ENCODE results near the gene SLC10A6. TPM values are rescaled to one million over a fixed set of nuclear protein-coding genes. Genes with fewer than 3 reads are reported as not detected.
"Not testable (repeated sequence)": the region's sequence is repeated elsewhere in the genome, so short reads cannot be mapped to it uniquely, and the experiment has no call there.

SLC10A6 gene
- not detected for total RNA-seq

GRCh38 chr4:86848732-86849619, at the start of gene SLC10A6:
Gene SLC10A6, minus strand, starts transcription at chr4:86849384. Its CDS starts 269 bp downstream, at chr4:86849115.
- no peak for ATAC-seq
- DNase-seq, result no peak
- Mint-ChIP-seq H3K27me3 (ENCODE audit: low read depth) (peaks cover 4% of the 10 kb centered on the region), H3K4me1 (ENCODE audit: low read depth) (no peaks in the 10 kb centered on the region), H3K9me3 (no peaks in the 10 kb centered on the region), H3K4me3 (no peak within 1 kb of the TSS), H3K36me3 (ENCODE audit: insufficient read depth) (no peaks in the 10 kb centered on the region)

- Mint-ChIP-seq H3K9me3 (no peaks in the 10 kb centered on the region), H3K36me3 (ENCODE audit: insufficient read depth) (peaks cover 1% of the 10 kb centered on the region), H3K4me3 (no peak overlapping the region), H3K4me1 (ENCODE audit: low read depth) (no peaks in the 10 kb centered on the region), H3K27me3 (ENCODE audit: low read depth) (peaks cover 3% of the 10 kb centered on the region)
- ATAC-seq, result no peak
- DNase-seq, result no peak
Measured at GRCh38 chr4:86898562-86898961, 49.4 kb upstream of the SLC10A6 start.

- peaks cover 9% of the 10 kb centered on the region for H3K27me3 Mint-ChIP-seq (ENCODE audit: low read depth)
- H3K4me1 Mint-ChIP-seq (ENCODE audit: low read depth), result peaks cover 8% of the 10 kb centered on the region
- DNase-seq, result no peak
- H3K36me3 Mint-ChIP-seq (ENCODE audit: insufficient read depth), result peaks cover under 1% of the 10 kb centered on the region
- no peak overlapping the region for H3K4me3 Mint-ChIP-seq
- H3K9me3 Mint-ChIP-seq, result no peaks in the 10 kb centered on the region
- ATAC-seq, result no peak
Measured at GRCh38 chr4:86896596-86896995, 47.4 kb upstream of the SLC10A6 start.

GRCh38 chr4:86895692-86896488, 46.7 kb upstream of the SLC10A6 start:
- peaks cover 16% of the 10 kb centered on the region for H3K27me3 Mint-ChIP-seq (ENCODE audit: low read depth)
- no peaks in the 10 kb centered on the region for H3K9me3 Mint-ChIP-seq
- H3K4me1 Mint-ChIP-seq (ENCODE audit: low read depth), result peaks cover 8% of the 10 kb centered on the region
- DNase-seq (no peak), ATAC-seq (peak in 1 of 2 donors; percentile 28)
- no peak overlapping the region for H3K4me3 Mint-ChIP-seq
- H3K36me3 Mint-ChIP-seq (ENCODE audit: insufficient read depth), result no peaks in the 10 kb centered on the region

GRCh38 chr4:86894455-86894854, 45.3 kb upstream of the SLC10A6 start:
- H3K36me3 Mint-ChIP-seq (ENCODE audit: insufficient read depth), result no peaks in the 10 kb centered on the region
- peaks cover 8% of the 10 kb centered on the region for H3K4me1 Mint-ChIP-seq (ENCODE audit: low read depth)
- no peaks in the 10 kb centered on the region for H3K9me3 Mint-ChIP-seq
- ATAC-seq (no peak), DNase-seq (no peak)
- no peak overlapping the region for H3K4me3 Mint-ChIP-seq
- H3K27me3 Mint-ChIP-seq (ENCODE audit: low read depth), result peaks cover 19% of the 10 kb centered on the region

- Mint-ChIP-seq H3K9me3 (no peaks in the 10 kb centered on the region), H3K4me1 (ENCODE audit: low read depth) (peaks cover 8% of the 10 kb centered on the region), H3K27me3 (ENCODE audit: low read depth) (peaks cover 19% of the 10 kb centered on the region), H3K36me3 (ENCODE audit: insufficient read depth) (no peaks in the 10 kb centered on the region), H3K4me3 (peak overlapping the region; percentile 76)
- DNase-seq, result no peak
- no peak for ATAC-seq
Measured at GRCh38 chr4:86893136-86893535, 44.0 kb upstream of the SLC10A6 start.

GRCh38 chr4:86892636-86892960, 43.4 kb upstream of the SLC10A6 start:
- ATAC-seq (peak; percentile 23 to 28), DNase-seq (no peak)
- H3K27me3 Mint-ChIP-seq (ENCODE audit: low read depth), result peaks cover 19% of the 10 kb centered on the region
- H3K36me3 Mint-ChIP-seq (ENCODE audit: insufficient read depth), result no peaks in the 10 kb centered on the region
- no peaks in the 10 kb centered on the region for H3K9me3 Mint-ChIP-seq
- H3K4me3 Mint-ChIP-seq, result peak overlapping the region; percentile 76
- peaks cover 8% of the 10 kb centered on the region for H3K4me1 Mint-ChIP-seq (ENCODE audit: low read depth)

GRCh38 chr4:86891762-86892635, 42.8 kb upstream of the SLC10A6 start, which contains the start of gene C4orf36:
Gene C4orf36, minus strand, starts transcription at chr4:86892422. Its CDS starts 902 bp downstream, at chr4:86891520.
- Mint-ChIP-seq H3K27me3 (ENCODE audit: low read depth) (peaks cover 19% of the 10 kb centered on the region), H3K4me1 (ENCODE audit: low read depth) (peaks cover 8% of the 10 kb centered on the region), H3K9me3 (no peaks in the 10 kb centered on the region), H3K4me3 (peak within 1 kb of the TSS; percentile 80), H3K36me3 (ENCODE audit: insufficient read depth) (no peaks in the 10 kb centered on the region)
- DNase-seq (peak; percentile 12), ATAC-seq (peak; percentile 69 to 78)

GRCh38 chr4:86890790-86891189, 41.6 kb upstream of the SLC10A6 start:
- ATAC-seq (no peak), DNase-seq (no peak)
- no peaks in the 10 kb centered on the region for H3K9me3 Mint-ChIP-seq
- H3K4me1 Mint-ChIP-seq (ENCODE audit: low read depth), result peaks cover 8% of the 10 kb centered on the region
- H3K27me3 Mint-ChIP-seq (ENCODE audit: low read depth), result peaks cover 19% of the 10 kb centered on the region
- no peaks in the 10 kb centered on the region for H3K36me3 Mint-ChIP-seq (ENCODE audit: insufficient read depth)
- H3K4me3 Mint-ChIP-seq, result peak overlapping the region; percentile 33

- ATAC-seq, result no peak
- Mint-ChIP-seq H3K4me3 (no peak overlapping the region), H3K4me1 (ENCODE audit: low read depth) (no peaks in the 10 kb centered on the region), H3K36me3 (ENCODE audit: insufficient read depth) (no peaks in the 10 kb centered on the region), H3K27me3 (ENCODE audit: low read depth) (no peaks in the 10 kb centered on the region), H3K9me3 (peaks cover 16% of the 10 kb centered on the region)
- no peak for DNase-seq
Measured at GRCh38 chr4:86879641-86880040, 30.5 kb upstream of the SLC10A6 start.

GRCh38 chr4:86878640-86879039, 29.5 kb upstream of the SLC10A6 start:
- DNase-seq, result no peak
- Mint-ChIP-seq H3K27me3 (ENCODE audit: low read depth) (no peaks in the 10 kb centered on the region), H3K4me3 (no peak overlapping the region), H3K4me1 (ENCODE audit: low read depth) (no peaks in the 10 kb centered on the region), H3K9me3 (peaks cover 16% of the 10 kb centered on the region), H3K36me3 (ENCODE audit: insufficient read depth) (no peaks in the 10 kb centered on the region)
- no peak for ATAC-seq

- no peak for DNase-seq
- no peak for ATAC-seq
- H3K36me3 Mint-ChIP-seq (ENCODE audit: insufficient read depth), result no peaks in the 10 kb centered on the region
- H3K4me1 Mint-ChIP-seq (ENCODE audit: low read depth), result no peaks in the 10 kb centered on the region
- no peak overlapping the region for H3K4me3 Mint-ChIP-seq
- H3K27me3 Mint-ChIP-seq (ENCODE audit: low read depth), result no peaks in the 10 kb centered on the region
- H3K9me3 Mint-ChIP-seq, result peaks cover 16% of the 10 kb centered on the region
Measured at GRCh38 chr4:86876894-86877685, 27.9 kb upstream of the SLC10A6 start.

- DNase-seq; ATAC-seq; H3K27me3 Mint-ChIP-seq (ENCODE audit: low read depth); H3K4me3 Mint-ChIP-seq; H3K4me1 Mint-ChIP-seq (ENCODE audit: low read depth); H3K36me3 Mint-ChIP-seq (ENCODE audit: insufficient read depth): not testable (repeated sequence)
- peaks cover 16% of the 10 kb centered on the region for H3K9me3 Mint-ChIP-seq
Measured at GRCh38 chr4:86875436-86875835, 26.3 kb upstream of the SLC10A6 start.

Data from activated T-cell treated with anti-CD3 and anti-CD28 coated beads, Interleukin-2, amount 50 U/mL, for 4 hours (primary cell).